ENCODE measurements around the gene ABCA9.
"Not testable (repeated sequence)": the region's sequence is repeated elsewhere in the genome, so short reads cannot be mapped to it uniquely, and the experiment has no call there.

ABCA9 gene, protein sequence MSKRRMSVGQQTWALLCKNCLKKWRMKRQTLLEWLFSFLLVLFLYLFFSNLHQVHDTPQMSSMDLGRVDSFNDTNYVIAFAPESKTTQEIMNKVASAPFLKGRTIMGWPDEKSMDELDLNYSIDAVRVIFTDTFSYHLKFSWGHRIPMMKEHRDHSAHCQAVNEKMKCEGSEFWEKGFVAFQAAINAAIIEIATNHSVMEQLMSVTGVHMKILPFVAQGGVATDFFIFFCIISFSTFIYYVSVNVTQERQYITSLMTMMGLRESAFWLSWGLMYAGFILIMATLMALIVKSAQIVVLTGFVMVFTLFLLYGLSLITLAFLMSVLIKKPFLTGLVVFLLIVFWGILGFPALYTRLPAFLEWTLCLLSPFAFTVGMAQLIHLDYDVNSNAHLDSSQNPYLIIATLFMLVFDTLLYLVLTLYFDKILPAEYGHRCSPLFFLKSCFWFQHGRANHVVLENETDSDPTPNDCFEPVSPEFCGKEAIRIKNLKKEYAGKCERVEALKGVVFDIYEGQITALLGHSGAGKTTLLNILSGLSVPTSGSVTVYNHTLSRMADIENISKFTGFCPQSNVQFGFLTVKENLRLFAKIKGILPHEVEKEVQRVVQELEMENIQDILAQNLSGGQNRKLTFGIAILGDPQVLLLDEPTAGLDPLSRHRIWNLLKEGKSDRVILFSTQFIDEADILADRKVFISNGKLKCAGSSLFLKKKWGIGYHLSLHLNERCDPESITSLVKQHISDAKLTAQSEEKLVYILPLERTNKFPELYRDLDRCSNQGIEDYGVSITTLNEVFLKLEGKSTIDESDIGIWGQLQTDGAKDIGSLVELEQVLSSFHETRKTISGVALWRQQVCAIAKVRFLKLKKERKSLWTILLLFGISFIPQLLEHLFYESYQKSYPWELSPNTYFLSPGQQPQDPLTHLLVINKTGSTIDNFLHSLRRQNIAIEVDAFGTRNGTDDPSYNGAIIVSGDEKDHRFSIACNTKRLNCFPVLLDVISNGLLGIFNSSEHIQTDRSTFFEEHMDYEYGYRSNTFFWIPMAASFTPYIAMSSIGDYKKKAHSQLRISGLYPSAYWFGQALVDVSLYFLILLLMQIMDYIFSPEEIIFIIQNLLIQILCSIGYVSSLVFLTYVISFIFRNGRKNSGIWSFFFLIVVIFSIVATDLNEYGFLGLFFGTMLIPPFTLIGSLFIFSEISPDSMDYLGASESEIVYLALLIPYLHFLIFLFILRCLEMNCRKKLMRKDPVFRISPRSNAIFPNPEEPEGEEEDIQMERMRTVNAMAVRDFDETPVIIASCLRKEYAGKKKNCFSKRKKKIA (N-terminal part only)

GRCh38 chr17:69060822-69061221, at the start of gene ABCA9:
Gene ABCA9 (minus strand): TSS chr17:69060927. CDS start chr17:69051126, 9,801 bp downstream.
- DNase-seq (ENCODE audit: low read depth in 2 of 2, low spot score in 1 of 2) = no peak

GRCh38 chr17:69105907-69106730, 45.4 kb upstream of the ABCA9 start:
- DNase-seq (ENCODE audit: low read depth in 2 of 2, low spot score in 1 of 2) = no peak

GRCh38 chr17:69103557-69104233, 43.0 kb upstream of the ABCA9 start:
- DNase-seq (ENCODE audit: low read depth in 2 of 2, low spot score in 1 of 2) = no peak

DNA sequence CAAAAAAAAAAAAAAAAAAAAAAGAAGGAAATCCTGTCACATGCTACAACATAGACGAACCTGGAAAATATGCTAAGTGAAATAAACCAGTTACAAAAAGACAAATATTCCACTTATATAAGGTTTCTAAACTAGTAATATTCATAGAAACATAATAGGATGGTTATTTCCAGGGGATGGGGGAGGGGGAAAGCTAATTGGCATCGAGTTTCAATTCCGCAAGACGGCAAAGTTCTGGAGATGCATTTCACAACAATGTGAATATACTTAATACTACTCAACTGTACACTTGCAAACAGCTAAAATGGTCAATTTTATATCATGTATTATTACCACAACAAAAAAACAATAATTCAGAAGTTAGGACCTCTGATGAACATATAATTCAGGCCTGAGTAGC, 37.9 kb upstream of the ABCA9 start:
- DNase-seq (ENCODE audit: low read depth in 2 of 2, low spot score in 1 of 2) = no peak

GRCh38 chr17:69096541-69096940, 35.8 kb upstream of the ABCA9 start:
- DNase-seq (ENCODE audit: low read depth in 2 of 2, low spot score in 1 of 2) = no peak

DNA sequence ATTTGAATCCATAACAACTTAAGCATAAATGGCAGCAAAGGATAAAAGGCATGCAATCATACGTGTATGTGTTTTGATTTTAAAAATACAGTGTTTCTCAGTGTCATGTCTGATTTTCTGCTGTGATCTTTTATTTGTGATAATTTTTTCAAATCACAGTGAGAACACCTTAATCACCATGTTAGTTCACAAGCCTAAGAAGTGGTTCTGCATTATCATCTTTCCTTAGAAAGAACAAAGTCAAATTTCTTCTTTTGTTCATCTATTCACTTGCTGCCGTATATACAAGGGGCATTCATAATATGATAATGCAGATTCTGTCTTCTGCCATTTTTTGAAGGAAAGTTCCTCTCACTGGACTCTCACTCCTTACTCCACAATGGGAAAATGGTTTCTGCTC, 33.3 kb upstream of the ABCA9 start:
- DNase-seq (ENCODE audit: low read depth in 2 of 2, low spot score in 1 of 2) = no peak

- DNase-seq (ENCODE audit: low read depth in 2 of 2, low spot score in 1 of 2) = no peak
Measured at GRCh38 chr17:69093279-69093789, 32.6 kb upstream of the ABCA9 start.

- no peak for DNase-seq (ENCODE audit: low read depth in 2 of 2, low spot score in 1 of 2)
Measured at GRCh38 chr17:69090365-69090764, 29.6 kb upstream of the ABCA9 start.

DNA sequence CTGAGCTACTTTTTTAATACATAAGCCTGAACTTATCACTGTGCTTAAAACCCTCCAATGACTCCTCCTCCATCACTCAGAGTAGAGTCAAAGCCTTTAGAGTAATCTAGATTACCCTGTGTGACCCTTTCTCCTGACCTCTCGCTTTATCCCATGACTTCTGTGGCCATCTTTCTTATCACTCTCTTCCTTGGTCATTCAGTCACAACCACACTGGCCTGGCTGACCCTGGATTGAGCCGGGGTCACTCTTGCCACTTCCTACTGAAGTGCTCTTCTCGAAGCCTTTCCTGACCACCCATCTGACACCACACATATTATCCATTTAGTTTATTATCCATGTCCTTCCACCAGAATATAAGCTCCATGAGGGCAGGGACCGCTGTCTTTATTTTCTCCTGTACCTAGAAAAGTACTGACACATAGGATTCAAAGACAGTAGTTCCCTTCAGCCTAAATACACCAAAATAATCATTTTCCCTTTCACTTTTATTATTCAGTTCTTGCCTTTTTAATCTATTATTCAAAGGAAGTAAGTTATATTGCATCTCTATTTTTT, 28.0 kb upstream of the ABCA9 start:
- no peak for DNase-seq (ENCODE audit: low read depth in 2 of 2, low spot score in 1 of 2)

DNA sequence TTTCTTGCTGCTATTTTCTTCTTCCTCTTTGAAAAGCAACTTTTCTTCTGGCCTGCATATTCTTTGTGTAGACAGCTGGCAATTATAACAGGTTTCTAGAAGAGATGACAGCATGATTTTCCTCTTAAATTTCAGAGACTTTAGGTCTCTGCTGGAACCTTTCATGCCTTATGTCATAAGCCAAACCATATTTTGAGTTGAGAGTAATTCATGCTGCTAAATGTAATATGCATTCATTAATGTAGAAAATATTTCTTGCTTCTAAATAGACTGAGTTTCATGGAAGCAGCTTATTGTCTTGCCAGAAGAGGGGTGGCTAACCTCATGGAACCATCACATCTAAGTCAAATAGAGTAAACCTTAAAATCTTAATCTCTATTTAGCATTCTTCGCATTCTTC, 25.9 kb upstream of the ABCA9 start:
- no peak for DNase-seq (ENCODE audit: low read depth in 2 of 2, low spot score in 1 of 2)

DNA sequence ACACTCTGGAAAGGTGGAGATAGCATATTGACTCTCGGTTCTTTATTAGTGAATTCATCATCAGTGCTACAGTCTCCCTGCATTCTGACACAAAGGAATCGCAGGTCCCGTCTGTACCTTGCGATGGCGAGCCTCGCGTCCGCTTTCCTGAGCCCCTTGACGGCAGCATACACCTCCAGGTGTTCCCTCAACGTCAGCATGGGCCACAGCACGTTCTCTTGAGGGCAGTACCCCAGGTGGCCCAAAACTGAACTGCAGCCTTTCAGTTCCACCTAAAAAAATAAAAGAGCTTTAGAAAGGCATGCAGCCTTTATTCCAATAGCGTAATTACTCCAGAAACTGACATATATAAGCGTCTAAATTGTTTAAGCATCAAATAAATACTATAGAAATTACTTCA, 24.2 kb upstream of the ABCA9 start:
- no peak for DNase-seq (ENCODE audit: low read depth in 2 of 2, low spot score in 1 of 2)

DNA sequence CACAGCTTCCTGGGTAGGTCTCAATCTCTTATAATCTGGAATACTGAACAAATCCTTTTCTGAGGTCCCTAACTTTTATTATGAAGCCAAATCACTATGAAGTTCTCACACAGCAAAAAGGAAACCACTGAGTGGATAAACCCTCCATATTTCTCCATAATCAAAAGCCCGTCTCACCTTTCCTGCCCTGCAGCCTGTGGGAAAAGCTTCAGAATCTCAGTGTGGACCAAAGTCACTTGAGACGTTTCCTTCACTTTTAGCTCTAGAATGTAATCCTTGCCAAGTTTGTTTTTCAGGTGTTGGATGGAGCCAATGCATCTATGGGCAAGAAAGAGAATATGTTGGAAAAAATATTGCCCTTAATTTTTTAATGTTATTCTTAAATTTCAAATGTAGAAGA, 22.0 kb upstream of the ABCA9 start:
- no peak for DNase-seq (ENCODE audit: low read depth in 2 of 2, low spot score in 1 of 2)

DNA sequence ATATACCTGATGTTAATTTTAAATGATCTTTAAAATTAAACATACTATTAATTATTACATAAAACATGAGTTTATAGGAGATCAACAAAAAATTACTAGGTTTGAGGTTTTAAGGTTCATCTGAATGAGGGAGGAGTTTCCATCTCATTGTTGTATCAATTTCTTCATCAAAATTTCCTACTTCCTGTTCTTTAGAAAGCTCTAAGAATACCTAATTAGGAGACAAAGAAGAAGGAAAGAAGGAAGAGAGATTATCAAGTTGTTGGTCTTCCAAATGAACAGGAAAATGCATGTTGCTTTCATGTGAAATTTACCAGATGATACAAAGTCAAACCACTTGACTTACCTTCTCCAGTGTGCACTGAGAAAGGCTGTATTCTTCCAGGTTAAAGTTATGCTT, 18.1 kb upstream of the ABCA9 start:
- no peak for DNase-seq (ENCODE audit: low read depth in 2 of 2, low spot score in 1 of 2)

- DNase-seq (ENCODE audit: low read depth in 2 of 2, low spot score in 1 of 2) = no peak
Measured at GRCh38 chr17:69075823-69076222, 15.1 kb upstream of the ABCA9 start.

GRCh38 chr17:69073392-69073791, 12.7 kb upstream of the ABCA9 start:
- DNase-seq (ENCODE audit: low read depth in 2 of 2, low spot score in 1 of 2) = not testable (repeated sequence)

DNA sequence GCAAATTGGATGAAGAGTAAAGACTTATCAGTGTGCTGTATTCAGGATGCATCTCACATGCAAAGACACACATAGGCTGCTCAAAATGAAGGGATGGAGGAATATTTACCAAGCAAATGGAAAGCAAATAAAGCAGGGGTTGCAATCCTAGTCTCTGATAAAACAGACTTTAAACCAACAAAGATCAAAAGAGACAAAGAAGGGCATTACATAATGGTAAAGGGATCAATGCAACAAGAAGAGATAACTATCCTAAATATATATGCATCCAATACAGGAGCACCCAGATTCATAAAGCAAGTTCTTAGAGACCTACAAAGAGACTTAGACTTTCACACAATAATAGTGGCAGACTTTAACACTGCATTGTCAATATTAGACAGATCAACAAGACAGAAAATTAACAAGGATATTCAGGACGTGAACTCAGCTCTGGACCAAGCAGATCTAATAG, 12.1 kb upstream of the ABCA9 start:
- DNase-seq (ENCODE audit: low read depth in 2 of 2, low spot score in 1 of 2) = not testable (repeated sequence)

DNA sequence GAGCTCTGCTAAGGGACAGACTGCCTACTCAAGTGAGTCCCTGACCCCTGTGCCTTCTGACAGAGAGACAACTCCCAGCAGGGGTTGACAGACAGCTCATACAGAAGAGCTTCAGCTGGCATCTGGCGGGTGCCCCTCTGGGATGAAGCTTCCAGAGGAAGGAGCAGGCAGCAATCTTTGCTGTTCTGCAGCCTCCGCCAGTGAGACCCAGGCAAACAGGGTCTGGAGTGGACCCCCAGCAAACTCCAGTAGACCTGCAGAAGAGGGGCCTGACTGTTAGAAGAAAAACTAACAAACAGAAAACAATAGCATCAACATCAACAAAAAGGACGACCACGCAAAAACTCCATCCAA, 10.5 kb upstream of the ABCA9 start:
- DNase-seq (ENCODE audit: low read depth in 2 of 2, low spot score in 1 of 2) = not testable (repeated sequence)

GRCh38 chr17:69070378-69071232, 9.9 kb upstream of the ABCA9 start:
- not testable (repeated sequence) for DNase-seq (ENCODE audit: low read depth in 2 of 2, low spot score in 1 of 2)

Measured in stimulated activated CD8-positive, alpha-beta memory T cell treated with anti-CD3 and anti-CD28 coated beads, Interleukin-4, amount 100 ng/mL, for 4 hours (primary cell).